H1 (cell line): ENCODE measurements around the gene PTPRT. TPM values are rescaled to one million over a fixed set of nuclear protein-coding genes. Genes with fewer than 3 reads are reported as not detected.

ENCODE experiments used
- CTCF ChIA-PET: fragments of 300-600 bp; sonication (Branson Sonifier 250); formaldehyde crosslinking; loops from one replicate; lab custom pipeline; 2021; ENCODE audit not compliant: partially characterized antibody; lab: Charles Lee
- POLR2A ChIA-PET: fragments of 300-600 bp; sonication (Branson Sonifier 250); formaldehyde crosslinking; loops from one replicate; lab custom pipeline; 2021; ENCODE audit warnings: inconsistent platforms; ENCODE audit not compliant: partially characterized antibody; lab: Charles Lee
- DNase-seq, 2 experiments: peaks; one replicate each; pipeline versions ENCODE4 v3.0.0 to v3.0.0-alpha.2; 2010 to 2022; ENCODE audit warnings: low spot score in 2 of 2, low read depth in 1 of 2, mixed read lengths in 1 of 2
- FAIRE-seq: peaks from 2 replicates; lab custom pipeline; 2011; peaks lifted over from hg19 to GRCh38; lab: Jason Lieb, UNC
- H2AFZ ChIP-seq: 2 replicates; pipeline ENCODE4 v1.8.1; 2012; ENCODE audit warnings: low read length, inconsistent platforms
- H2AK5ac ChIP-seq: 2 replicates; pipeline ENCODE4 v1.6.1; 2013; ENCODE audit warnings: low read depth, low read length
- H2BK120ac ChIP-seq: replicated peaks from 2 replicates; pipeline ENCODE3; 2013; ENCODE audit warnings: low read depth, low read length, inconsistent platforms
- H2BK12ac ChIP-seq: 2 replicates; pipeline ENCODE4 v1.6.1; 2013; ENCODE audit warnings: low read depth, low read length
- H2BK15ac ChIP-seq: 2 replicates; pipeline ENCODE4 v1.6.1; 2013; ENCODE audit warnings: low read length
- H2BK20ac ChIP-seq: 2 replicates; pipeline ENCODE4 v1.6.1; 2013; ENCODE audit warnings: low read length
- H2BK5ac ChIP-seq: 2 replicates; pipeline ENCODE4 v1.6.1; 2013; ENCODE audit warnings: low read depth, low read length
- H3K14ac ChIP-seq: 2 replicates; pipeline ENCODE4 v1.6.1; 2013; ENCODE audit warnings: inconsistent platforms; ENCODE audit not compliant: insufficient read length
- H3K18ac ChIP-seq: 2 replicates; pipeline ENCODE4 v1.6.1; 2013; ENCODE audit warnings: low read length; ENCODE audit errors: extremely low read depth
- H3K23ac ChIP-seq: 2 replicates; pipeline ENCODE4 v1.6.1; 2013; ENCODE audit warnings: inconsistent platforms; ENCODE audit not compliant: insufficient read length
- H3K23me2 ChIP-seq: 2 replicates; pipeline ENCODE4 v1.6.1; 2013; ENCODE audit warnings: low read depth, low read length
- H3K27ac ChIP-seq: 2 replicates; pipeline ENCODE4 v1.6.1; 2011; ENCODE audit warnings: low read depth, low read length, inconsistent platforms
- H3K27me3 ChIP-seq, 4 experiments: replicated peaks in 1 of 4; 1 replicate in 1 of 4; 2 replicates in 3 of 4; pipeline versions ENCODE4 v1.6.1 to v1.8.1; 2011 to 2013; ENCODE audit warnings: low read length in 3 of 4, mild to moderate bottlenecking in 3 of 4, inconsistent platforms in 2 of 4, mixed read lengths in 2 of 4, moderate library complexity in 1 of 4; ENCODE audit not compliant: control insufficient read depth in 3 of 4, insufficient read depth in 3 of 4; ENCODE audit errors: extremely low read depth in 1 of 4
- H3K36me3 ChIP-seq, 4 experiments: 2 replicates each; pipeline versions ENCODE4 v1.6.1 to v1.8.1; 2011 to 2013; ENCODE audit warnings: mild to moderate bottlenecking in 4 of 4, low read length in 3 of 4, moderate library complexity in 2 of 4, control low read depth in 1 of 4, inconsistent platforms in 1 of 4; ENCODE audit not compliant: insufficient read depth in 4 of 4, control insufficient read depth in 2 of 4
- H3K4ac ChIP-seq: replicated peaks from 2 replicates; pipeline ENCODE3; 2013; ENCODE audit warnings: low read length, low read depth, mixed read lengths, inconsistent platforms; ENCODE audit not compliant: insufficient read length
- H3K4me1 ChIP-seq, 4 experiments: replicated peaks in 1 of 4; 1 replicate in 1 of 4; 2 replicates in 3 of 4; pipeline versions ENCODE4 v1.6.1 to v1.8.1; 2011 to 2013; ENCODE audit warnings: low read length in 3 of 4, inconsistent platforms in 2 of 4, mixed read lengths in 1 of 4; ENCODE audit not compliant: insufficient read depth in 4 of 4, control insufficient read depth in 3 of 4
- H3K4me2 ChIP-seq, 2 experiments: 2 replicates each; pipeline versions ENCODE4 v1.6.1 to v1.8.1; 2011 to 2013; ENCODE audit warnings: low read depth in 2 of 2, low read length in 2 of 2, control low read depth in 1 of 2, inconsistent platforms in 1 of 2, mild to moderate bottlenecking in 1 of 2; ENCODE audit not compliant: insufficient read depth in 1 of 2
- H3K4me3 ChIP-seq, 4 experiments: fragments of 200-600, 300-600 bp in 1 of 4; sonication (generic), shearing (Covaris generic), sonication (Bioruptor Twin) in 1 of 4; 2 replicates each; pipeline versions ENCODE4 v1.5.1 to v1.8.1; 2011 to 2016; ENCODE audit warnings: low read length in 4 of 4, low read depth in 3 of 4, control low read depth in 2 of 4, inconsistent platforms in 2 of 4, mild to moderate bottlenecking in 2 of 4, mixed read lengths in 1 of 4, moderate library complexity in 1 of 4; ENCODE audit not compliant: insufficient read depth in 2 of 4; ENCODE audit errors: extremely low read depth in 1 of 4
- H3K56ac ChIP-seq: replicated peaks from 2 replicates; pipeline ENCODE3; 2013; ENCODE audit warnings: low read depth, mild to moderate bottlenecking, mixed read lengths, low read length, inconsistent platforms; ENCODE audit not compliant: insufficient read length
- H3K79me1 ChIP-seq: 2 replicates; pipeline ENCODE4 v1.6.1; 2013; ENCODE audit warnings: low read depth, low read length, control low read depth
- H3K79me2 ChIP-seq, 2 experiments: 2 replicates each; pipeline versions ENCODE4 v1.6.1 to v1.8.1; 2012 to 2013; ENCODE audit warnings: low read length in 2 of 2, mild to moderate bottlenecking in 2 of 2, inconsistent platforms in 1 of 2; ENCODE audit not compliant: insufficient read depth in 2 of 2, control insufficient read depth in 1 of 2
- H3K9ac ChIP-seq, 4 experiments: replicated peaks in 1 of 4; 1 replicate in 1 of 4; 2 replicates in 3 of 4; pipeline versions ENCODE4 v1.6.1 to v1.8.1; 2011 to 2013; ENCODE audit warnings: low read depth in 3 of 4, low read length in 3 of 4, control low read depth in 2 of 4, mild to moderate bottlenecking in 2 of 4, moderate library complexity in 2 of 4, inconsistent platforms in 1 of 4; ENCODE audit errors: extremely low read depth in 1 of 4
- H3K9me3 ChIP-seq, 2 experiments: 2 replicates each; pipeline versions ENCODE4 v1.6.1 to v1.8.1; 2012 to 2013; ENCODE audit warnings: mild to moderate bottlenecking in 2 of 2, moderate library complexity in 2 of 2, control low read depth in 1 of 2, inconsistent platforms in 1 of 2, low read depth in 1 of 2, low read length in 1 of 2, mixed read lengths in 1 of 2; ENCODE audit not compliant: insufficient read depth in 2 of 2
- H4K20me1 ChIP-seq, 2 experiments: replicated peaks in 1 of 2; 2 replicates each; pipeline versions ENCODE3 to v1.8.1; 2011 to 2013; ENCODE audit warnings: inconsistent platforms in 2 of 2, low read length in 2 of 2, mild to moderate bottlenecking in 1 of 2; ENCODE audit not compliant: insufficient read depth in 2 of 2, control insufficient read depth in 1 of 2
- H4K5ac ChIP-seq: 2 replicates; pipeline ENCODE4 v1.6.1; 2013; ENCODE audit warnings: low read length, low read depth, mixed read lengths, inconsistent platforms; ENCODE audit not compliant: insufficient read length
- H4K8ac ChIP-seq: 2 replicates; pipeline ENCODE4 v1.8.0; 2013; ENCODE audit warnings: mild to moderate bottlenecking, moderate library complexity, low read length, inconsistent platforms; ENCODE audit not compliant: insufficient read depth; ENCODE audit errors: extremely low read depth
- H4K91ac ChIP-seq: replicated peaks from 2 replicates; pipeline ENCODE3; 2013; ENCODE audit warnings: low read length, mixed read lengths, inconsistent platforms; ENCODE audit not compliant: insufficient read length
- ASH2L ChIP-seq: fragments of 200-600, 300-600 bp; sonication (generic); IDR thresholded peaks from one replicate; pipeline ENCODE4 v1.7.1; 2017; ENCODE audit warnings: low read length
- BACH1 ChIP-seq: IDR thresholded peaks from 2 replicates; pipeline ENCODE4 v1.6.1; 2012; ENCODE audit warnings: low read length, improper control_type of control experiment
- CEBPB ChIP-seq: IDR thresholded peaks from 2 replicates; pipeline ENCODE4 v1.6.1; 2012; ENCODE audit warnings: low read depth, low read length
- EZH2 ChIP-seq: fragments of 200-600 bp; sonication (generic); IDR thresholded peaks from 2 replicates; pipeline ENCODE4 v1.7.1; 2012; ENCODE audit warnings: low read depth, mild to moderate bottlenecking, moderate library complexity, low read length, inconsistent platforms; ENCODE audit not compliant: severe bottlenecking
- GTF2F1 ChIP-seq: IDR thresholded peaks from 2 replicates; pipeline ENCODE4 v1.6.1; 2012; ENCODE audit warnings: low read depth, low read length, improper control_type of control experiment, borderline replicate concordance
- HDAC6 ChIP-seq: IDR thresholded peaks from one replicate; pipeline ENCODE4 v1.7.1; 2012; ENCODE audit warnings: low read depth, mild to moderate bottlenecking, inconsistent platforms, low read length, moderate library complexity
- KDM4A ChIP-seq: IDR thresholded peaks from one replicate; pipeline ENCODE4 v1.7.1; 2012; ENCODE audit warnings: low read depth, mild to moderate bottlenecking, moderate library complexity, low read length, inconsistent platforms; ENCODE audit not compliant: severe bottlenecking
- NANOG ChIP-seq: IDR thresholded peaks from 2 replicates; pipeline ENCODE4 v1.6.1; 2011; ENCODE audit warnings: low read length, low read depth, mild to moderate bottlenecking, inconsistent platforms; ENCODE audit not compliant: insufficient read depth, poor library complexity, severe bottlenecking
- RNF2 ChIP-seq: fragments of 200-900, 300-1000 bp; sonication (generic); IDR thresholded peaks from 2 replicates; pipeline ENCODE4 v1.7.1; 2016; ENCODE audit warnings: borderline replicate concordance, low read depth, mild to moderate bottlenecking, antibody characterized with exemption, low read length; ENCODE audit not compliant: poor library complexity, severe bottlenecking; ENCODE audit errors: missing control alignments
- SAP30 ChIP-seq: fragments of 300-600 bp; sonication (generic); IDR thresholded peaks from 2 replicates; pipeline ENCODE4 v1.7.1; 2012; ENCODE audit warnings: low read length, moderate library complexity, mild to moderate bottlenecking, inconsistent platforms; ENCODE audit not compliant: insufficient read depth, insufficient replicate concordance
- SUZ12 ChIP-seq: fragments of 200-600 bp; sonication (generic); IDR thresholded peaks from 2 replicates; pipeline ENCODE4 v1.6.1; 2012; ENCODE audit warnings: mild to moderate bottlenecking, inconsistent platforms, low read length, moderate library complexity, mixed read lengths
- ZNF274 ChIP-seq: IDR thresholded peaks from 2 replicates; pipeline ENCODE4 v1.7.0; 2012; ENCODE audit warnings: low read length, borderline replicate concordance; ENCODE audit errors: extremely low read depth
- WGBS, 2 experiments: shearing (Covaris generic) in 1 of 2; methylation state at CpG; one replicate each; pipeline versions ENCODE4 v1.1.6 to v1.1.7; 2013 to 2015; ENCODE audit warnings: low lambda C conversion rate in 2 of 2, mixed read lengths in 2 of 2, inconsistent platforms in 1 of 2, low coverage in 1 of 2, missing lambda C conversion rate in 1 of 2; ENCODE audit not compliant: insufficient replicate concordance in 2 of 2, insufficient coverage in 1 of 2, insufficient read length in 1 of 2; ENCODE audit errors: extremely low coverage in 1 of 2, missing lambda C conversion rate in 1 of 2; 5-methylcytosine and 5-hydroxymethylcytosine counted together
- polyA plus RNA-seq, 7 experiments: library from polyadenylated mRNA; depleted of rRNA in 3 of 7; stranded (reverse) in 5 of 7; unstranded in 2 of 7; fragments of >200 nt in 5 of 7; fragments of 200-250 nt in 2 of 7; gene quantifications; 1 replicate in 5 of 7; 2 replicates in 1 of 7; 4 replicates in 1 of 7; pipeline versions ENCODE4 v1.2.1 to v1.2.3, GENCODE V29; 2011 to 2013; ENCODE audit warnings: missing spikeins in 2 of 7, mixed read lengths in 2 of 7
- total RNA-seq: library from RNA; stranded (reverse); fragmentation: NEBNext Ultra II Directional; extraction: Animal tissue kit (Norgen Biotek cat#: 25700); gene quantifications from 2 replicates; pipeline ENCODE4 v1.2.1, GENCODE V29; 2021
- TF ChIP-seq, protein P1 (sequence below): IDR thresholded peaks from 2 replicates; pipeline ENCODE4 v1.6.1; 2012; ENCODE audit warnings: inconsistent platforms

Gene PTPRT
- total and polyA plus RNA-seq, 2 of the 8 experiments (the other 6 are each of a cell fraction or from before 2014, with no cell fraction given): 0.33 to 1.8 TPM

GRCh38 chr20:43140726-43141125 is 49.0 kb downstream of the PTPRT start:
- Histone ChIP-seq H3K56ac (no peak overlapping the region), H3K18ac (no peak overlapping the region), H2AK5ac (no peak overlapping the region), H3K14ac (no peak overlapping the region), H2AFZ (no peak overlapping the region), H3K36me3 (no peaks in the 10 kb centered on the region), H4K20me1 (no peaks in the 10 kb centered on the region), H3K23me2 (no peaks in the 10 kb centered on the region), H4K8ac (no peak overlapping the region), H3K79me1 (no peaks in the 10 kb centered on the region), H3K4ac (no peak overlapping the region), H3K4me3 (no peak overlapping the region), H3K9ac (no peak overlapping the region), H3K79me2 (no peaks in the 10 kb centered on the region), H3K23ac (no peak overlapping the region), H2BK12ac (no peak overlapping the region), H3K4me1 (no peaks in the 10 kb centered on the region), H2BK120ac (no peak overlapping the region), H2BK5ac (no peak overlapping the region), H4K5ac (no peak overlapping the region), H2BK15ac (no peak overlapping the region), H4K91ac (no peak overlapping the region), H3K9me3 (no peaks in the 10 kb centered on the region), H3K27me3 (no peaks in the 10 kb centered on the region), H3K27ac (no peak overlapping the region), H2BK20ac (no peak overlapping the region), H3K4me2 (no peak overlapping the region)
- POLR2A ChIA-PET: no interaction called here
- FAIRE-seq: no peak
- WGBS, 2 experiments: 89% methylated on average over 2 of the region's 2 CpGs; no CpG with 5 or more reads in 1 of the 2 experiments
- CTCF ChIA-PET: interaction anchor here (0.7 to 0.9 kb wide), 3 partner anchors 10 to 33 kb away, joined by 3 to 6 read pairs (median 3); no protein-coding TSS in a partner anchor
- DNase-seq: no peak
- TF ChIP-seq CEBPB (no peak), EZH2 (no peak), ZNF274 (no peak), SAP30 (no peak), GTF2F1 (no peak), SUZ12 (no peak), ASH2L (no peak), RNF2 (no peak), HDAC6 (no peak), BACH1 (no peak), NANOG (no peak), KDM4A (no peak)
- TF ChIP-seq, protein P1, sequence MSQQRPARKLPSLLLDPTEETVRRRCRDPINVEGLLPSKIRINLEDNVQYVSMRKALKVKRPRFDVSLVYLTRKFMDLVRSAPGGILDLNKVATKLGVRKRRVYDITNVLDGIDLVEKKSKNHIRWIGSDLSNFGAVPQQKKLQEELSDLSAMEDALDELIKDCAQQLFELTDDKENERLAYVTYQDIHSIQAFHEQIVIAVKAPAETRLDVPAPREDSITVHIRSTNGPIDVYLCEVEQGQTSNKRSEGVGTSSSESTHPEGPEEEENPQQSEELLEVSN: no peak
